Left ventricle myocardium inferior (tissue), 1 donor: ENCODE results near the gene MAPK4. TPM values are rescaled to one million over a fixed set of nuclear protein-coding genes. Genes with fewer than 3 reads are reported as not detected.

ENCODE experiments used
- DNase-seq: peaks from one replicate; pipeline ENCODE4 v3.0.0-alpha.2; 2020
- H3K27ac ChIP-seq: fragments of 200-600 bp; replicated peaks from 2 replicates; pipeline ENCODE4 v1.8.0; 2021
- H3K27me3 ChIP-seq: fragments of 200-600 bp; 2 replicates; pipeline ENCODE4 v1.8.0; 2021; ENCODE audit warnings: low read depth
- H3K36me3 ChIP-seq: fragments of 200-600 bp; 2 replicates; pipeline ENCODE4 v1.8.0; 2021
- H3K4me1 ChIP-seq: fragments of 200-600 bp; 2 replicates; pipeline ENCODE4 v1.8.0; 2021
- H3K4me3 ChIP-seq: fragments of 200-600 bp; 2 replicates; pipeline ENCODE4 v1.8.0; 2021; ENCODE audit warnings: mild to moderate bottlenecking, moderate library complexity
- H3K9me3 ChIP-seq: fragments of 200-600 bp; replicated peaks from 2 replicates; pipeline ENCODE4 v1.8.0; 2021
- CTCF ChIP-seq: fragments of 200-600 bp; IDR thresholded peaks from 2 replicates; pipeline ENCODE4 v1.8.0; 2021; ENCODE audit warnings: antibody characterized with exemption, mild to moderate bottlenecking, borderline replicate concordance
- intact Hi-C: fragments of 100-400 bp; cut with micrococcal nuclease; formaldehyde crosslinking; loops from one replicate; pipeline ENCODE4 v1.11.0; 2022
- total RNA-seq: library from RNA; stranded (reverse); fragmentation: NEBNext Ultra II Directional; extraction: Animal tissue kit (Norgen Biotek cat#: 25700); gene quantifications from one replicate; pipeline ENCODE4 v1.2.1, GENCODE V29; 2021
- donor health status: DM: no; HTN: yes; CAD: no; lungs with severe emphysema.

Gene MAPK4
- total RNA-seq, 1 donor from 2014 or later: 21.7 TPM

- no peaks in the 10 kb centered on the region for H3K36me3 ChIP-seq
- no peak overlapping the region for H3K4me3 ChIP-seq
- intact Hi-C loops: no loop called here
- H3K27ac ChIP-seq: no peak overlapping the region
- no peaks in the 10 kb centered on the region for H3K27me3 ChIP-seq
- no peaks in the 10 kb centered on the region for H3K9me3 ChIP-seq
- TF ChIP-seq CTCF: no peak
- no peak for DNase-seq
- H3K4me1 ChIP-seq: peaks cover 13% of the 10 kb centered on the region
Measured at GRCh38 chr18:50678651-50679050, 118.8 kb downstream of the MAPK4 start.

- Histone ChIP-seq H3K27ac (no peak overlapping the region), H3K4me3 (no peak overlapping the region), H3K27me3 (no peaks in the 10 kb centered on the region), H3K9me3 (no peaks in the 10 kb centered on the region), H3K36me3 (no peaks in the 10 kb centered on the region), H3K4me1 (peaks cover 9% of the 10 kb centered on the region)
- no peak for DNase-seq
- TF ChIP-seq CTCF: no peak
- intact Hi-C loops: no loop called here
Measured at GRCh38 chr18:50679056-50679455, 119.2 kb downstream of the MAPK4 start.

- intact Hi-C loops: no loop called here
- DNase-seq: no peak
Measured at GRCh38 chr18:50679656-50680055, 119.8 kb downstream of the MAPK4 start.

GRCh38 chr18:50680966-50681365, 121.1 kb downstream of the MAPK4 start:
- no peak overlapping the region for H3K27ac ChIP-seq
- H3K4me1 ChIP-seq: no peaks in the 10 kb centered on the region
- no peaks in the 10 kb centered on the region for H3K36me3 ChIP-seq
- intact Hi-C loops: no loop called here
- no peaks in the 10 kb centered on the region for H3K9me3 ChIP-seq
- no peak overlapping the region for H3K4me3 ChIP-seq
- no peak for TF ChIP-seq CTCF
- H3K27me3 ChIP-seq: no peaks in the 10 kb centered on the region
- DNase-seq: no peak

More at GRCh38 chr18:50679656-50680055, 119.8 kb downstream of the MAPK4 start:
- H3K9me3 ChIP-seq: no peaks in the 10 kb centered on the region
- H3K27ac ChIP-seq: no peak overlapping the region
- H3K27me3 ChIP-seq: no peaks in the 10 kb centered on the region
- no peak for TF ChIP-seq CTCF
- H3K36me3 ChIP-seq: no peaks in the 10 kb centered on the region
- no peak overlapping the region for H3K4me3 ChIP-seq
- H3K4me1 ChIP-seq: peaks cover 5% of the 10 kb centered on the region

GRCh38 chr18:50682852-50683251, 123.0 kb downstream of the MAPK4 start:
- no peaks in the 10 kb centered on the region for H3K4me1 ChIP-seq
- intact Hi-C loops: no loop called here
- DNase-seq: no peak
- no peak overlapping the region for H3K27ac ChIP-seq
- TF ChIP-seq CTCF: no peak
- no peaks in the 10 kb centered on the region for H3K36me3 ChIP-seq
- no peaks in the 10 kb centered on the region for H3K27me3 ChIP-seq
- H3K9me3 ChIP-seq: no peaks in the 10 kb centered on the region
- H3K4me3 ChIP-seq: no peak overlapping the region

- Histone ChIP-seq H3K27ac (no peak overlapping the region), H3K27me3 (no peaks in the 10 kb centered on the region), H3K4me3 (no peak overlapping the region), H3K36me3 (no peaks in the 10 kb centered on the region), H3K4me1 (no peaks in the 10 kb centered on the region), H3K9me3 (no peaks in the 10 kb centered on the region)
- DNase-seq: no peak
- intact Hi-C loops: no loop called here
- TF ChIP-seq CTCF: no peak
Measured at GRCh38 chr18:50686409-50686808, 126.5 kb downstream of the MAPK4 start.
